ENCODE measurements around the gene ATP9B.

ATP9B gene

GRCh38 chr18:79389689-79390088 is 320.5 kb downstream of the ATP9B start (continued):
- TF ChIP-seq ARNTL (CRISPR knock-in tag; IDR thresholded peaks at IDR 0.05; ENCODE audit: borderline replicate concordance, low read depth): no peak
- TF ChIP-seq ZFP3 (CRISPR knock-in tag; IDR thresholded peaks at IDR 0.05): no peak

DNA sequence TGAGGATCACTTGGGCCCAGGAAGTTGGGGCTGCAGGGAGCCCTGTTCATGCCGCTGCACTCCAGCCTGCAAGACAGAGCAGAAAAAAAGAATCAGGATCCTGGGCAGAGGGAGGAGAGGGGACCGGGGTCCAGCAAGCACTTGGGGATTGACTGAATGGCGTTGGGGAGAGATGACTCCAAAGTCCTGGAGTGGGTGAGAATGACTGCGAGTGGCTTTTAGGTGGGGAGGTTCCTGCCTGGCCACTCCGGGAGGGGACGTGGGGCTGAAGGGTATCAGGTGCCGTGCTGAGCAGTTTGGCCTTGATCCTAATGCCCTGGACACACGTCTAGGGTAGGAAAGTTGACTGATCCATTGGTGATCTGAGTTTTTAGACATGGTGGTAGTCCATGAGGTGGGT is 323.0 kb downstream of the ATP9B start:
- TF ChIP-seq BACH2 (CRISPR knock-in tag; IDR thresholded peaks at IDR 0.05; ENCODE audit: borderline replicate concordance): no peak
- no peak for TF ChIP-seq RARB (CRISPR knock-in tag; IDR thresholded peaks at IDR 0.05)
- no peak for TF ChIP-seq ZNF70 (CRISPR knock-in tag; IDR thresholded peaks at IDR 0.05)
- TF ChIP-seq CSDC2 (CRISPR knock-in tag; IDR thresholded peaks at IDR 0.05): no peak
- no peak for TF ChIP-seq GLIS3 (CRISPR knock-in tag; IDR thresholded peaks at IDR 0.05)
- TF ChIP-seq OSR1 (CRISPR knock-in tag; IDR thresholded peaks at IDR 0.05): no peak
- no peak for TF ChIP-seq ZC3H10 (CRISPR knock-in tag; IDR thresholded peaks at IDR 0.05)
- no peak for TF ChIP-seq ZFP30 (CRISPR knock-in tag; IDR thresholded peaks at IDR 0.05)
- no peak for TF ChIP-seq TOX (CRISPR knock-in tag; IDR thresholded peaks at IDR 0.05; ENCODE audit: borderline replicate concordance)
- TF ChIP-seq ZNF565 (CRISPR knock-in tag; conservative IDR thresholded peaks at IDR 0.05; ENCODE audit: low read depth): no peak
- TF ChIP-seq, protein P1, sequence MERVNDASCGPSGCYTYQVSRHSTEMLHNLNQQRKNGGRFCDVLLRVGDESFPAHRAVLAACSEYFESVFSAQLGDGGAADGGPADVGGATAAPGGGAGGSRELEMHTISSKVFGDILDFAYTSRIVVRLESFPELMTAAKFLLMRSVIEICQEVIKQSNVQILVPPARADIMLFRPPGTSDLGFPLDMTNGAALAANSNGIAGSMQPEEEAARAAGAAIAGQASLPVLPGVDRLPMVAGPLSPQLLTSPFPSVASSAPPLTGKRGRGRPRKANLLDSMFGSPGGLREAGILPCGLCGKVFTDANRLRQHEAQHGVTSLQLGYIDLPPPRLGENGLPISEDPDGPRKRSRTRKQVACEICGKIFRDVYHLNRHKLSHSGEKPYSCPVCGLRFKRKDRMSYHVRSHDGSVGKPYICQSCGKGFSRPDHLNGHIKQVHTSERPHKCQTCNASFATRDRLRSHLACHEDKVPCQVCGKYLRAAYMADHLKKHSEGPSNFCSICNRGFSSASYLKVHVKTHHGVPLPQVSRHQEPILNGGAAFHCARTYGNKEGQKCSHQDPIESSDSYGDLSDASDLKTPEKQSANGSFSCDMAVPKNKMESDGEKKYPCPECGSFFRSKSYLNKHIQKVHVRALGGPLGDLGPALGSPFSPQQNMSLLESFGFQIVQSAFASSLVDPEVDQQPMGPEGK (CRISPR knock-in tag; IDR thresholded peaks at IDR 0.05; ENCODE audit: borderline replicate concordance): no peak
- no peak for TF ChIP-seq SNAI2 (CRISPR knock-in tag; IDR thresholded peaks at IDR 0.05)
- no peak for TF ChIP-seq ZNF8 (CRISPR knock-in tag; IDR thresholded peaks at IDR 0.05)
- TF ChIP-seq TCF4 (CRISPR knock-in tag; IDR thresholded peaks at IDR 0.05; ENCODE audit: borderline replicate concordance): no peak
- no peak for TF ChIP-seq ZFP3 (CRISPR knock-in tag; IDR thresholded peaks at IDR 0.05)
- no peak for TF ChIP-seq ESRRG (CRISPR knock-in tag; IDR thresholded peaks at IDR 0.05)
- no peak for TF ChIP-seq ARNTL (CRISPR knock-in tag; IDR thresholded peaks at IDR 0.05; ENCODE audit: borderline replicate concordance, low read depth)
- TF ChIP-seq, protein P2, sequence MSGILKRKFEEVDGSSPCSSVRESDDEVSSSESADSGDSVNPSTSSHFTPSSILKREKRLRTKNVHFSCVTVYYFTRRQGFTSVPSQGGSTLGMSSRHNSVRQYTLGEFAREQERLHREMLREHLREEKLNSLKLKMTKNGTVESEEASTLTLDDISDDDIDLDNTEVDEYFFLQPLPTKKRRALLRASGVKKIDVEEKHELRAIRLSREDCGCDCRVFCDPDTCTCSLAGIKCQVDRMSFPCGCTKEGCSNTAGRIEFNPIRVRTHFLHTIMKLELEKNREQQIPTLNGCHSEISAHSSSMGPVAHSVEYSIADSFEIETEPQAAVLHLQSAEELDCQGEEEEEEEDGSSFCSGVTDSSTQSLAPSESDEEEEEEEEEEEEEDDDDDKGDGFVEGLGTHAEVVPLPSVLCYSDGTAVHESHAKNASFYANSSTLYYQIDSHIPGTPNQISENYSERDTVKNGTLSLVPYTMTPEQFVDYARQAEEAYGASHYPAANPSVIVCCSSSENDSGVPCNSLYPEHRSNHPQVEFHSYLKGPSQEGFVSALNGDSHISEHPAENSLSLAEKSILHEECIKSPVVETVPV (CRISPR knock-in tag; IDR thresholded peaks at IDR 0.05): no peak
- TF ChIP-seq, protein P3, sequence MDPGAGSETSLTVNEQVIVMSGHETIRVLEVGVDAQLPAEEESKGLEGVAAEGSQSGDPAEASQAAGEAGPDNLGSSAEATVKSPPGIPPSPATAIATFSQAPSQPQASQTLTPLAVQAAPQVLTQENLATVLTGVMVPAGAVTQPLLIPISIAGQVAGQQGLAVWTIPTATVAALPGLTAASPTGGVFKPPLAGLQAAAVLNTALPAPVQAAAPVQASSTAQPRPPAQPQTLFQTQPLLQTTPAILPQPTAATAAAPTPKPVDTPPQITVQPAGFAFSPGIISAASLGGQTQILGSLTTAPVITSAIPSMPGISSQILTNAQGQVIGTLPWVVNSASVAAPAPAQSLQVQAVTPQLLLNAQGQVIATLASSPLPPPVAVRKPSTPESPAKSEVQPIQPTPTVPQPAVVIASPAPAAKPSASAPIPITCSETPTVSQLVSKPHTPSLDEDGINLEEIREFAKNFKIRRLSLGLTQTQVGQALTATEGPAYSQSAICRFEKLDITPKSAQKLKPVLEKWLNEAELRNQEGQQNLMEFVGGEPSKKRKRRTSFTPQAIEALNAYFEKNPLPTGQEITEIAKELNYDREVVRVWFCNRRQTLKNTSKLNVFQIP (CRISPR knock-in tag; IDR thresholded peaks at IDR 0.05; ENCODE audit: borderline replicate concordance, low read depth): no peak
- no peak for ATAC-seq

DNA sequence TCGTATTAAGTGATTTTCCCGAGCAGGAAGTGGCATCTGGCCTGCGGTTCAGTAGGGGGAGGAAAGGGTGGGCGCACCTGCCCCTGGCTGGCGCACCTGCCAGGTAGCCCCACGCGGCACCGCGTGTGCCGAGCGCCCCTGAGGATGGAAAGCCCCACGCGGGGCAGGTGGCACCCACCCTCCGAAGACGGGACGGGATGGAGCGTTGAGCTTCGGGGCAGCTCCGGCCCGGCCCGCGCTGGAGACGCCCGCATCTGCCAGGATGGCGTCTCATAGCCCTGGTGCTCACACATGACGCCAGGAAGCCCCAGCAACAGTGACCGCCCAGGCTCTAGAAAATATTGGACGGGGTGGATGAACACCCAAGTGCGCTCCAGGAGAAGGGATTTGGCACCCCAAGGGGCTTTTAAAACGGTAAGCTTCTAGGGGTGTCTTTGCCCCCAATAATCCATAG is 324.0 kb downstream of the ATP9B start:
- TF ChIP-seq BACH2 (CRISPR knock-in tag; IDR thresholded peaks at IDR 0.05; ENCODE audit: borderline replicate concordance) (no peak), ZC3H10 (CRISPR knock-in tag; IDR thresholded peaks at IDR 0.05) (no peak), TCF4 (CRISPR knock-in tag; IDR thresholded peaks at IDR 0.05; ENCODE audit: borderline replicate concordance) (no peak), ARNTL (CRISPR knock-in tag; IDR thresholded peaks at IDR 0.05; ENCODE audit: borderline replicate concordance, low read depth) (no peak), OSR1 (CRISPR knock-in tag; IDR thresholded peaks at IDR 0.05) (no peak), GLIS3 (CRISPR knock-in tag; IDR thresholded peaks at IDR 0.05) (no peak), ESRRG (CRISPR knock-in tag; IDR thresholded peaks at IDR 0.05) (no peak), ZFP30 (CRISPR knock-in tag; IDR thresholded peaks at IDR 0.05) (no peak), PPARA (CRISPR knock-in tag; IDR thresholded peaks at IDR 0.05; ENCODE audit: borderline replicate concordance) (no peak), TSHZ2 (CRISPR knock-in tag; IDR thresholded peaks at IDR 0.05) (no peak), RARB (CRISPR knock-in tag; IDR thresholded peaks at IDR 0.05) (no peak), TOX (CRISPR knock-in tag; IDR thresholded peaks at IDR 0.05; ENCODE audit: borderline replicate concordance) (no peak), ISL1 (CRISPR knock-in tag; IDR thresholded peaks at IDR 0.05) (no peak), CSDC2 (CRISPR knock-in tag; IDR thresholded peaks at IDR 0.05) (no peak)
- TF ChIP-seq, protein P2 (CRISPR knock-in tag; IDR thresholded peaks at IDR 0.05): no peak
- TF ChIP-seq, protein P1 (CRISPR knock-in tag; IDR thresholded peaks at IDR 0.05; ENCODE audit: borderline replicate concordance): no peak
- TF ChIP-seq, protein P4, sequence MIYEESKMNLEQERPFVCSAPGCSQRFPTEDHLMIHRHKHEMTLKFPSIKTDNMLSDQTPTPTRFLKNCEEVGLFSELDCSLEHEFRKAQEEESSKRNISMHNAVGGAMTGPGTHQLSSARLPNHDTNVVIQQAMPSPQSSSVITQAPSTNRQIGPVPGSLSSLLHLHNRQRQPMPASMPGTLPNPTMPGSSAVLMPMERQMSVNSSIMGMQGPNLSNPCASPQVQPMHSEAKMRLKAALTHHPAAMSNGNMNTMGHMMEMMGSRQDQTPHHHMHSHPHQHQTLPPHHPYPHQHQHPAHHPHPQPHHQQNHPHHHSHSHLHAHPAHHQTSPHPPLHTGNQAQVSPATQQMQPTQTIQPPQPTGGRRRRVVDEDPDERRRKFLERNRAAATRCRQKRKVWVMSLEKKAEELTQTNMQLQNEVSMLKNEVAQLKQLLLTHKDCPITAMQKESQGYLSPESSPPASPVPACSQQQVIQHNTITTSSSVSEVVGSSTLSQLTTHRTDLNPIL (CRISPR knock-in tag; IDR thresholded peaks at IDR 0.05; ENCODE audit: low read depth): no peak
- no peak for ATAC-seq
